Osteoblast (primary cell): ENCODE measurements around the gene CELA3B. TPM values are rescaled to one million over a fixed set of nuclear protein-coding genes. Genes with fewer than 3 reads are reported as not detected.
"Not testable (repeated sequence)": the region's sequence is repeated elsewhere in the genome, so short reads cannot be mapped to it uniquely, and the experiment has no call there.

Source experiments
- DNase-seq: peaks from one replicate; pipeline ENCODE4 v3.0.0; 2011; ENCODE audit warnings: low spot score, mixed read lengths; ENCODE audit not compliant: insufficient read length; ENCODE audit errors: missing footprints
- H2AFZ ChIP-seq: 2 replicates; pipeline ENCODE4 v1.6.0; 2011; ENCODE audit warnings: mild to moderate bottlenecking, low read length
- H3K27ac ChIP-seq: 2 replicates; pipeline ENCODE4 v1.5.1; 2011; ENCODE audit warnings: mild to moderate bottlenecking, low read depth, low read length, moderate library complexity
- H3K27me3 ChIP-seq: 2 replicates; pipeline ENCODE4 v1.6.0; 2012; ENCODE audit warnings: mild to moderate bottlenecking, control low read depth, inconsistent platforms, low read length, moderate library complexity; ENCODE audit not compliant: insufficient read depth
- H3K36me3 ChIP-seq: 2 replicates; pipeline ENCODE4 v1.5.1; 2011; ENCODE audit warnings: mild to moderate bottlenecking, low read length, control low read depth, moderate library complexity; ENCODE audit not compliant: insufficient read depth
- H3K4me1 ChIP-seq: 2 replicates; pipeline ENCODE4 v1.5.1; 2011; ENCODE audit warnings: mild to moderate bottlenecking, low read length, control low read depth, moderate library complexity; ENCODE audit not compliant: insufficient read depth
- H3K4me2 ChIP-seq: 2 replicates; pipeline ENCODE4 v1.6.0; 2011; ENCODE audit warnings: mild to moderate bottlenecking, low read length; ENCODE audit not compliant: insufficient read depth
- H3K4me3 ChIP-seq: fragments of 200-600 bp; sonication (generic); 3 replicates; pipeline ENCODE4 v1.5.1; 2012; ENCODE audit warnings: mild to moderate bottlenecking, low read length, inconsistent platforms; ENCODE audit not compliant: insufficient read depth
- H3K79me2 ChIP-seq: 2 replicates; pipeline ENCODE4 v1.6.0; 2012; ENCODE audit warnings: mild to moderate bottlenecking, low read length, control low read depth, inconsistent platforms; ENCODE audit not compliant: insufficient read depth
- H3K9me3 ChIP-seq: 2 replicates; pipeline ENCODE4 v1.5.1; 2011; ENCODE audit warnings: low read depth, low read length, control low read depth
- H4K20me1 ChIP-seq: 2 replicates; pipeline ENCODE4 v1.6.0; 2012; ENCODE audit warnings: mild to moderate bottlenecking, low read length, control low read depth; ENCODE audit not compliant: insufficient read depth
- total RNA-seq: library from RNA; depleted of rRNA; stranded (reverse); fragments of >200 nt; gene quantifications from 2 replicates; pipeline ENCODE4 v1.2.3, GENCODE V29; 2012

CELA3B gene
- total RNA-seq, 1 donor: not detected

DNA sequence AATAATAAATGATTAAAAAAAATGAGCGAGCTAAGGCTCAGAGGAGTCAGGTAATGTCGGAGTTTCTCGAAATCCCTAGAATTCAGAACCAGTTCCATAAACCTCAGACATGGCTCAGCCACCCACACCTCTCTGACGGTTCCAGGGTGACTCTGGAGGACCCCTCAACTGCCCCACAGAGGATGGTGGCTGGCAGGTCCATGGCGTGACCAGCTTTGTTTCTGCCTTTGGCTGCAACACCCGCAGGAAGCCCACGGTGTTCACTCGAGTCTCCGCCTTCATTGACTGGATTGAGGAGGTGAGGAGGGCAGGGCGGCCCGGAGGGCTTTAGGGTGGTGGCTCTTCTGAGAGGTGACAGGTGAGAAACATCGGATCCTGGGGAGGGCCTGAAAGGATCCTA lies 9.6 kb downstream of the CELA3B start:
- not testable (repeated sequence) for DNase-seq

DNA sequence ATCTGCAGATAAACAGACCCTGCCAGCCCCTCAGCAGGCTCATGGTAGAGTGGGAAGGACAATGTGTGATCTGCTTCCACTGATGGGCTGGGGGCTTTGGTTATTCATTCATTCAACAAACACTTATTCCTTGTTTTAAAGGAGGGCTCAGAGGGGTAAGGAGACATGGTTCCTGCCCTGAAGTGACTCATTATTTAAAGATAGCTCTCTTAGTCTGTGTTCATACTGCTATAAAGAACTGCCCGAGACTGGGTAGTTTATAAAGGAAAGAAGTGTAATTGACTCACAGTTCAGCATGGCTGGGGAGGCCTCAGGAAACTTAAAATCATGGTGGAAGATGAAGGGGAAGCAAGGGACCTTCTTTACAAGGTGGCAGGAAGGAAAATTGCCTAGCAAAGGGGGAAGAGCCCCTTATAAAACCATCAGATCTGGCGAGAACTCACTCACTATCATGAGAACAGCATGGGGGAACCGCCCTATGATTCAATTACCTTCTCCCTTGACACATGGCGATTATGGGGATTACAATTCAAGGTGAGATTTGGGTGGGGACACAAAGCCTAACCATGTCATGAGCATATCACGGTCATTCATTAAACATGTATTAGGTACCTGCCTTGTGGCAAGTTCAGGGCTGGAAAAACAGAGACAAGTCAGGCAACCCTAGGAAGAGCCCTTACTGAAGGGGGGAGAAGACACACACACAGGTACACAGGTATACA lies 13.0 kb downstream of the CELA3B start:
- H3K9me3 ChIP-seq, DNase-seq, H3K27ac ChIP-seq, H3K4me1 ChIP-seq, H3K4me2 ChIP-seq, H3K27me3 ChIP-seq, H3K4me3 ChIP-seq, H4K20me1 ChIP-seq, H3K79me2 ChIP-seq, H2AFZ ChIP-seq, H3K36me3 ChIP-seq: not testable (repeated sequence)

More for the DNA sequence above, 9.6 kb downstream of the CELA3B start:
- not testable (repeated sequence) for H3K4me1 ChIP-seq, H3K36me3 ChIP-seq, H4K20me1 ChIP-seq, H3K27me3 ChIP-seq, H3K9me3 ChIP-seq, H2AFZ ChIP-seq, H3K4me3 ChIP-seq, H3K27ac ChIP-seq, H3K79me2 ChIP-seq, H3K4me2 ChIP-seq

GRCh38 chr1:21992186-21992585 lies 15.4 kb downstream of the CELA3B start:
- not testable (repeated sequence) for H2AFZ ChIP-seq, H3K27me3 ChIP-seq, H3K36me3 ChIP-seq, H4K20me1 ChIP-seq, H3K4me1 ChIP-seq, H3K4me2 ChIP-seq, DNase-seq, H3K4me3 ChIP-seq, H3K27ac ChIP-seq, H3K79me2 ChIP-seq, H3K9me3 ChIP-seq

GRCh38 chr1:21994716-21995115 lies 17.9 kb downstream of the CELA3B start:
- H2AFZ ChIP-seq, H3K9me3 ChIP-seq, H3K4me1 ChIP-seq, H3K27ac ChIP-seq, H3K27me3 ChIP-seq, H4K20me1 ChIP-seq, H3K4me2 ChIP-seq, H3K79me2 ChIP-seq, H3K4me3 ChIP-seq, DNase-seq, H3K36me3 ChIP-seq: not testable (repeated sequence)

DNA sequence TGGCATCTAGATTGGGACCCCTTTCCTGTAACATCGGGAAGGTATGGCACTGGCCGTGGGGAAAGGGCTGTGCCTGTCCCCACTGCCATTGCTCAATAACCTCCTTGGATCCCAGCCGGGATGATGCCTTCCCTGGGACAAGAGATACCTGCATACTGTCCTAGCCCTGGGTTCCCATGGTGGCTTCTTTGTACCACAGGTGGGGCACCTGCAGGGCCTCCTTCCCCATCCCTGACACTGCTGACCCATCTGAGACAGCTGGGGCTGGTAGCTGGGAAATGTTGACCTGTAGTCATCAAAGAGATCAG lies 19.8 kb downstream of the CELA3B start:
- not testable (repeated sequence) for H3K4me2 ChIP-seq, H3K79me2 ChIP-seq, H3K9me3 ChIP-seq, H2AFZ ChIP-seq, H3K36me3 ChIP-seq, H3K27me3 ChIP-seq, H3K27ac ChIP-seq, H3K4me1 ChIP-seq, H3K4me3 ChIP-seq, DNase-seq, H4K20me1 ChIP-seq

- not testable (repeated sequence) for H3K4me3 ChIP-seq, H3K9me3 ChIP-seq, H3K4me2 ChIP-seq, H3K27ac ChIP-seq, H3K36me3 ChIP-seq, H3K27me3 ChIP-seq, H2AFZ ChIP-seq, H3K79me2 ChIP-seq, H3K4me1 ChIP-seq, DNase-seq, H4K20me1 ChIP-seq
Measured at GRCh38 chr1:21997891-21998623, 21.2 kb downstream of the CELA3B start.

- DNase-seq, H3K4me1 ChIP-seq, H3K4me2 ChIP-seq, H3K27ac ChIP-seq, H3K27me3 ChIP-seq, H3K36me3 ChIP-seq, H3K9me3 ChIP-seq, H4K20me1 ChIP-seq, H2AFZ ChIP-seq, H3K79me2 ChIP-seq, H3K4me3 ChIP-seq: not testable (repeated sequence)
Measured at GRCh38 chr1:21998624-21999294, 21.9 kb downstream of the CELA3B start.

DNA sequence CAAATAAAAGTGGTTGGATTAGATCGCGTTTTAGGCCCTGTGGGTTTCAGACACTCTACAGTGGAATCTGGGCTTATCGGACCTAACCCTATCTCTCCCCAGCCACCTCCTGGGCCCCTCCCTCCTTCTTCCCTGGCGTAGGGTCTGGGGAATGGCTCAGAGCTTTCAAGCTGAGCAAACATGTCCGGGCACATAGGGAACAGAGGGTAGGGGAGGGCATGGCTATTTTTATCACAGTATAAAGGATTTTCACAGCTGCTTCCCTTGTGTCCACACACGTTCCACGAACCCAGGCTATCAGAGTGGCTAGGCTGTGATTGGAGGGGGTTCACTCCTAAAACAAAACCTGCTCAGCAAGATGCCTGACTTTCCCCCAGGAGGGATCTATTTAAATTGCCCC lies 22.8 kb downstream of the CELA3B start:
- not testable (repeated sequence) for H3K79me2 ChIP-seq, H3K27me3 ChIP-seq, H3K4me3 ChIP-seq, H3K4me2 ChIP-seq, H3K4me1 ChIP-seq, H3K36me3 ChIP-seq, DNase-seq, H3K27ac ChIP-seq, H3K9me3 ChIP-seq, H4K20me1 ChIP-seq, H2AFZ ChIP-seq
